Activated CD8-positive, alpha-beta memory T cell treated with anti-CD3 and anti-CD28 coated beads for 4 hours (primary cell): ENCODE data around the gene TMTC2.

Experiments used
- DNase-seq, 2 donors: peaks; one replicate each; pipeline ENCODE4 v3.0.0-alpha.2; 2020; ENCODE audit warnings: low read depth in 2 of 2

TMTC2 gene

GRCh38 chr12:83132360-83132759, 445.7 kb downstream of the TMTC2 start:
- DNase-seq: no peak

- DNase-seq: no peak
Measured at GRCh38 chr12:83136411-83136810, 449.7 kb downstream of the TMTC2 start.

- no peak for DNase-seq
Measured at GRCh38 chr12:83140135-83140534, 453.4 kb downstream of the TMTC2 start.

- no peak for DNase-seq
Measured at GRCh38 chr12:83141460-83141994, 454.8 kb downstream of the TMTC2 start.

- DNase-seq: no peak
Measured at GRCh38 chr12:83142914-83143313, 456.2 kb downstream of the TMTC2 start.

- no peak for DNase-seq
Measured at GRCh38 chr12:83143950-83144349, 457.2 kb downstream of the TMTC2 start.

GRCh38 chr12:83145325-83145840, 458.7 kb downstream of the TMTC2 start:
- DNase-seq: no peak

GRCh38 chr12:83147341-83147740, 460.6 kb downstream of the TMTC2 start:
- no peak for DNase-seq

GRCh38 chr12:83149987-83150386, 463.3 kb downstream of the TMTC2 start:
- DNase-seq: no peak

GRCh38 chr12:83150465-83151189, 463.9 kb downstream of the TMTC2 start:
- DNase-seq: no peak

GRCh38 chr12:83153177-83153576, 466.5 kb downstream of the TMTC2 start:
- no peak for DNase-seq

GRCh38 chr12:83156815-83157214, 470.1 kb downstream of the TMTC2 start:
- no peak for DNase-seq

- no peak for DNase-seq
Measured at GRCh38 chr12:83157604-83158003, 470.9 kb downstream of the TMTC2 start.

GRCh38 chr12:83158613-83159207, 472.0 kb downstream of the TMTC2 start:
- DNase-seq: no peak

GRCh38 chr12:83161456-83161855, 474.8 kb downstream of the TMTC2 start:
- no peak for DNase-seq

- DNase-seq: no peak
Measured at GRCh38 chr12:83168751-83169150, 482.0 kb downstream of the TMTC2 start.

GRCh38 chr12:83172441-83172840, 485.7 kb downstream of the TMTC2 start:
- no peak for DNase-seq

- DNase-seq: no peak
Measured at GRCh38 chr12:83172866-83173649, 486.4 kb downstream of the TMTC2 start.

GRCh38 chr12:83179999-83180398, 493.3 kb downstream of the TMTC2 start:
- no peak for DNase-seq

- DNase-seq: no peak
Measured at GRCh38 chr12:83181074-83181473, 494.4 kb downstream of the TMTC2 start.

GRCh38 chr12:83183132-83183531, 496.4 kb downstream of the TMTC2 start:
- DNase-seq: no peak
